Neural cell (in vitro differentiated cells): ENCODE measurements around the gene SLIT3. TPM values are rescaled to one million over a fixed set of nuclear protein-coding genes. Genes with fewer than 3 reads are reported as not detected.

ENCODE experiments used
- H2AFZ ChIP-seq: fragments of 200-600, 300-800 bp; sonication (generic), shearing (Covaris generic); 2 replicates; pipeline ENCODE4 v1.6.0; 2014; ENCODE audit warnings: low read depth, mild to moderate bottlenecking, antibody characterized with exemption, low read length, moderate library complexity
- H3F3A ChIP-seq: fragments of 200-600 bp; shearing (Covaris generic); 2 replicates; pipeline ENCODE4 v1.6.1; 2016; ENCODE audit warnings: mild to moderate bottlenecking, moderate library complexity, mixed read lengths, antibody characterized with exemption, low read length; ENCODE audit not compliant: insufficient read depth, poor library complexity, severe bottlenecking
- H3K27ac ChIP-seq: fragments of 200-600, 300-800 bp; sonication (generic), shearing (Covaris generic); 2 replicates; pipeline ENCODE4 v1.5.1; 2014; ENCODE audit warnings: mild to moderate bottlenecking, low read length, moderate library complexity
- H3K27me3 ChIP-seq: fragments of 300-800, 200-600 bp; sonication (generic), shearing (Covaris generic); 2 replicates; pipeline ENCODE4 v1.6.0; 2014; ENCODE audit warnings: mild to moderate bottlenecking, low read depth, low read length, moderate library complexity; ENCODE audit not compliant: insufficient read depth
- H3K36me3 ChIP-seq: fragments of 300-800, 200-600 bp; sonication (generic), shearing (Covaris generic); 2 replicates; pipeline ENCODE4 v1.5.1; 2014; ENCODE audit warnings: mild to moderate bottlenecking, antibody characterized with exemption, low read length, moderate library complexity; ENCODE audit not compliant: insufficient read depth
- H3K4me2 ChIP-seq: fragments of 300-800, 200-600 bp; sonication (generic), shearing (Covaris generic); 2 replicates; pipeline ENCODE4 v1.6.0; 2014; ENCODE audit warnings: mild to moderate bottlenecking, low read length
- H3K4me3 ChIP-seq: fragments of 300-800, 200-600 bp; sonication (generic), shearing (Covaris generic); 2 replicates; pipeline ENCODE4 v1.5.1; 2014; ENCODE audit warnings: mild to moderate bottlenecking, low read length, moderate library complexity
- H3K79me2 ChIP-seq: fragments of 200-600 bp; shearing (Covaris generic); replicated peaks from 2 replicates; pipeline ENCODE4 v1.6.0; 2014; ENCODE audit warnings: mild to moderate bottlenecking, low read length, moderate library complexity; ENCODE audit not compliant: insufficient read depth
- H3K9ac ChIP-seq: fragments of 300-800, 200-600 bp; sonication (generic), shearing (Covaris generic); 2 replicates; pipeline ENCODE4 v1.6.1; 2016; ENCODE audit warnings: mild to moderate bottlenecking, low read length, mixed read lengths
- H3K9me2 ChIP-seq: fragments of 200-600 bp; shearing (Covaris generic); 2 replicates; pipeline ENCODE4 v1.6.1; 2016; ENCODE audit warnings: mild to moderate bottlenecking, low read length, mixed read lengths; ENCODE audit not compliant: insufficient read depth
- H3K9me3 ChIP-seq: fragments of 200-600, 300-800 bp; sonication (generic), shearing (Covaris generic); 2 replicates; pipeline ENCODE4 v1.6.1; 2016; ENCODE audit warnings: mild to moderate bottlenecking, mixed run types, low read length, moderate library complexity, mixed read lengths
- H4K20me1 ChIP-seq: fragments of 200-600 bp; shearing (Covaris generic); 2 replicates; pipeline ENCODE4 v1.6.1; 2016; ENCODE audit warnings: mild to moderate bottlenecking, mixed run types; ENCODE audit not compliant: insufficient read depth
- EP300 ChIP-seq: fragments of 450-650 bp; conservative IDR thresholded peaks from 2 replicates; pipeline ENCODE4 v1.6.1; 2014; ENCODE audit warnings: antibody characterized with exemption, mild to moderate bottlenecking, moderate library complexity; ENCODE audit not compliant: poor library complexity, severe bottlenecking
- EZH2 ChIP-seq: fragments of 200-600, 300-800 bp; shearing (Covaris generic), sonication (generic); IDR thresholded peaks from 2 replicates; pipeline ENCODE4 v1.6.1; 2014; ENCODE audit warnings: antibody characterized with exemption, low read length, borderline replicate concordance, mild to moderate bottlenecking; ENCODE audit not compliant: insufficient read depth, poor library complexity, severe bottlenecking
- MXI1 ChIP-seq: fragments of 450-650 bp; conservative IDR thresholded peaks from 2 replicates; pipeline ENCODE4 v1.6.1; 2014; ENCODE audit warnings: antibody characterized with exemption, mild to moderate bottlenecking; ENCODE audit not compliant: poor library complexity, severe bottlenecking
- POLR2AphosphoS5 ChIP-seq: IDR thresholded peaks from 2 replicates; pipeline ENCODE4 v1.6.1; 2012
- RAD21 ChIP-seq: fragments of 450-650 bp; conservative IDR thresholded peaks from 2 replicates; pipeline ENCODE4 v1.6.1; 2014; ENCODE audit warnings: antibody characterized with exemption, mild to moderate bottlenecking, moderate library complexity
- REST ChIP-seq: IDR thresholded peaks from 2 replicates; pipeline ENCODE4 v1.6.1; 2012; ENCODE audit warnings: borderline replicate concordance
- SMC3 ChIP-seq: fragments of 450-650 bp; conservative IDR thresholded peaks from 2 replicates; pipeline ENCODE4 v1.6.1; 2014; ENCODE audit warnings: antibody characterized with exemption, mild to moderate bottlenecking, moderate library complexity; ENCODE audit not compliant: poor library complexity
- TAF1 ChIP-seq: IDR thresholded peaks from 2 replicates; pipeline ENCODE4 v1.6.1; 2012; ENCODE audit warnings: low read depth
- polyA plus RNA-seq: library from polyadenylated mRNA; depleted of rRNA; stranded (reverse); fragments of >200 nt; gene quantifications from 2 replicates; pipeline ENCODE4 v1.2.3, GENCODE V29; 2014
- TF ChIP-seq, protein P1 (sequence below): fragments of 450-650 bp; IDR thresholded peaks from 2 replicates; pipeline ENCODE4 v1.5.1; 2014; ENCODE audit warnings: antibody characterized with exemption, mild to moderate bottlenecking, moderate library complexity; ENCODE audit not compliant: poor library complexity, severe bottlenecking

SLIT3 gene
- polyA plus RNA-seq, 1 donor from 2014 or later, result 1.2 TPM

- Histone ChIP-seq H3K4me2 (no peak overlapping the region), H3K27ac (no peak overlapping the region), H3F3A (no peaks in the 10 kb centered on the region), H3K9me3 (no peaks in the 10 kb centered on the region), H3K36me3 (no peaks in the 10 kb centered on the region), H2AFZ (no peak overlapping the region), H3K27me3 (no peaks in the 10 kb centered on the region), H3K9me2 (no peaks in the 10 kb centered on the region), H4K20me1 (no peaks in the 10 kb centered on the region), H3K9ac (no peak overlapping the region), H3K79me2 (no peaks in the 10 kb centered on the region), H3K4me3 (no peak overlapping the region)
- TF ChIP-seq TAF1 (no peak), RAD21 (no peak), SMC3 (no peak), POLR2AphosphoS5 (no peak), MXI1 (no peak), REST (no peak), EP300 (no peak), EZH2 (no peak)
- TF ChIP-seq, protein P1, sequence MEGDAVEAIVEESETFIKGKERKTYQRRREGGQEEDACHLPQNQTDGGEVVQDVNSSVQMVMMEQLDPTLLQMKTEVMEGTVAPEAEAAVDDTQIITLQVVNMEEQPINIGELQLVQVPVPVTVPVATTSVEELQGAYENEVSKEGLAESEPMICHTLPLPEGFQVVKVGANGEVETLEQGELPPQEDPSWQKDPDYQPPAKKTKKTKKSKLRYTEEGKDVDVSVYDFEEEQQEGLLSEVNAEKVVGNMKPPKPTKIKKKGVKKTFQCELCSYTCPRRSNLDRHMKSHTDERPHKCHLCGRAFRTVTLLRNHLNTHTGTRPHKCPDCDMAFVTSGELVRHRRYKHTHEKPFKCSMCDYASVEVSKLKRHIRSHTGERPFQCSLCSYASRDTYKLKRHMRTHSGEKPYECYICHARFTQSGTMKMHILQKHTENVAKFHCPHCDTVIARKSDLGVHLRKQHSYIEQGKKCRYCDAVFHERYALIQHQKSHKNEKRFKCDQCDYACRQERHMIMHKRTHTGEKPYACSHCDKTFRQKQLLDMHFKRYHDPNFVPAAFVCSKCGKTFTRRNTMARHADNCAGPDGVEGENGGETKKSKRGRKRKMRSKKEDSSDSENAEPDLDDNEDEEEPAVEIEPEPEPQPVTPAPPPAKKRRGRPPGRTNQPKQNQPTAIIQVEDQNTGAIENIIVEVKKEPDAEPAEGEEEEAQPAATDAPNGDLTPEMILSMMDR, result no peak
Measured at GRCh38 chr5:169013208-169013728, 287.7 kb downstream of the SLIT3 start.

DNA sequence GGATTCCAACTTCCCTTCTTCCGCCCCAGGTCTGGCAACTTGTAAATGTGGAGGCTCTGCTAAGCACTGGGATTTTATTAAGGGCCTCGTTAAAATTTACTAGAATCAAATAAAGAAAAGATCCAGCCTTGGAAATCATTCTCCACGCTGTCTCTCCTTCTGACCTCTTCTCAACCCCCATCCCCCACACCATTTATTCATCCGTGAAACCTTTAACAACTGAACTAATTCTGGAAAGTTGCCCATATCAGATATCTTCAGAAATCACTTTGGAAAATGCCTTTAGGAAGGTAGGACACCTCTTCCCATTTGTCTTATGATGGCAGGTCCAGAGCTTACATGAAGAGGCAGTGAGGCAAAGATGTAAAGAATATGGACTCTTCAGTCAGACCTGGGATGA lies 288.5 kb downstream of the SLIT3 start:
- H3K27me3 ChIP-seq, result no peaks in the 10 kb centered on the region
- no peaks in the 10 kb centered on the region for H3K9me3 ChIP-seq
- H3K4me3 ChIP-seq, result no peak overlapping the region
- H4K20me1 ChIP-seq, result no peaks in the 10 kb centered on the region
- no peaks in the 10 kb centered on the region for H3K36me3 ChIP-seq
- no peak overlapping the region for H3K4me2 ChIP-seq
- TF ChIP-seq EZH2, result no peak
- TF ChIP-seq POLR2AphosphoS5, result no peak
- no peak for TF ChIP-seq SMC3
- no peak for TF ChIP-seq EP300
- TF ChIP-seq RAD21, result no peak
- no peak for TF ChIP-seq REST
- TF ChIP-seq TAF1, result no peak
- TF ChIP-seq, protein P1, result no peak
- TF ChIP-seq MXI1, result no peak
- H2AFZ ChIP-seq, result no peak overlapping the region
- no peak overlapping the region for H3K27ac ChIP-seq
- H3F3A ChIP-seq, result no peaks in the 10 kb centered on the region
- no peaks in the 10 kb centered on the region for H3K79me2 ChIP-seq
- no peak overlapping the region for H3K9ac ChIP-seq
- no peaks in the 10 kb centered on the region for H3K9me2 ChIP-seq
